GM12878 (cell line): ENCODE data around the gene FABP1. TPM values are rescaled to one million over a fixed set of nuclear protein-coding genes. Genes with fewer than 3 reads are reported as not detected.

Experiments
- ATAC-seq: fragments of 200-7000 bp; cut with Tn5 transposase; 3 replicates; pipeline ENCODE4 v1.9.1; 2020; ENCODE audit warnings: mild to moderate bottlenecking, moderate library complexity
- BruUV-seq: library from RNA; stranded (reverse); fragments of 400-500 nt; replicated peaks from 2 replicates; lab custom pipeline; 2021; lab: Mats Ljungman, UMichigan
- CTCF ChIA-PET: fragments of 300-600 bp; sonication (Branson Sonifier 250); formaldehyde crosslinking; extraction: SDS; loops from one replicate; lab custom pipeline; 2021; ENCODE audit warnings: inconsistent platforms; lab: Yijun Ruan, JAX
- POLR2A ChIA-PET: fragments of 350-600 bp; formaldehyde crosslinking; extraction: SDS; loops from one replicate; lab custom pipeline; 2021; ENCODE audit warnings: inconsistent platforms; lab: Charles Lee
- RAD21 ChIA-PET: fragments of 300-600 bp; sonication (Branson Sonifier 250); formaldehyde crosslinking; loops from one replicate; lab custom pipeline; 2023; ENCODE audit warnings: antibody characterized with exemption; ENCODE audit not compliant: unreplicated experiment; lab: Charles Lee
- SMC1A ChIA-PET: fragments of 300-600 bp; sonication (Branson Sonifier 250); formaldehyde crosslinking; loops from one replicate; lab custom pipeline; 2023; ENCODE audit not compliant: unreplicated experiment, uncharacterized antibody; lab: Charles Lee
- DNase-seq: peaks from one replicate; pipeline ENCODE4 v3.0.0-alpha.2; 2011; ENCODE audit warnings: low read depth, low spot score
- FAIRE-seq: peaks from 3 replicates; lab custom pipeline; 2011; peaks lifted over from hg19 to GRCh38; lab: Jason Lieb, UNC
- H2AFZ ChIP-seq: 2 replicates; pipeline ENCODE4 v1.6.0; 2011; ENCODE audit warnings: low read depth, low read length, control low read depth; ENCODE audit not compliant: control insufficient read depth
- H3K27ac ChIP-seq: 2 replicates; pipeline ENCODE4 v1.5.1; 2011; ENCODE audit warnings: control low read depth; ENCODE audit not compliant: control insufficient read depth, insufficient read depth
- H3K27me3 ChIP-seq, 2 experiments: replicated peaks in 1 of 2; 2 replicates each; pipeline versions ENCODE4 v1.6.0 to v1.6.1; 2011; ENCODE audit warnings: low read length in 1 of 2; ENCODE audit not compliant: control insufficient read depth in 2 of 2, insufficient read depth in 2 of 2
- H3K36me3 ChIP-seq, 2 experiments: 2 replicates each; pipeline ENCODE4 v1.5.1; 2011; ENCODE audit warnings: low read length in 1 of 2; ENCODE audit not compliant: control insufficient read depth in 2 of 2, insufficient read depth in 2 of 2
- H3K4me1 ChIP-seq: 2 replicates; pipeline ENCODE4 v1.6.1; 2011; ENCODE audit warnings: mild to moderate bottlenecking, low read length, moderate library complexity, mixed read lengths; ENCODE audit not compliant: control insufficient read depth, insufficient read depth
- H3K4me2 ChIP-seq: 2 replicates; pipeline ENCODE4 v1.6.0; 2011; ENCODE audit warnings: control low read depth; ENCODE audit not compliant: control insufficient read depth, insufficient read depth
- H3K4me3 ChIP-seq: fragments of 200-600 bp; sonication (generic); 2 replicates; pipeline ENCODE4 v1.5.1; 2016
- H3K79me2 ChIP-seq: 2 replicates; pipeline ENCODE4 v1.6.0; 2011; ENCODE audit warnings: low read length; ENCODE audit not compliant: control insufficient read depth, insufficient read depth
- H3K9ac ChIP-seq: 2 replicates; pipeline ENCODE4 v1.8.0; 2011; ENCODE audit warnings: low read length, control low read depth, mixed read lengths; ENCODE audit not compliant: control insufficient read depth, insufficient read depth
- H3K9me3 ChIP-seq: replicated peaks from 3 replicates; pipeline ENCODE4 v1.5.1; 2011; ENCODE audit warnings: mild to moderate bottlenecking, low read length; ENCODE audit not compliant: control insufficient read depth, insufficient read depth
- H4K20me1 ChIP-seq: 2 replicates; pipeline ENCODE4 v1.6.0; 2011; ENCODE audit not compliant: control insufficient read depth, insufficient read depth
- BACH1 ChIP-seq: fragments of 450-650 bp; IDR thresholded peaks from 2 replicates; pipeline ENCODE4 v1.6.1; 2017; ENCODE audit warnings: mild to moderate bottlenecking, borderline replicate concordance
- GABPA ChIP-seq: IDR thresholded peaks from 2 replicates; pipeline ENCODE4 v1.6.1; 2014; ENCODE audit warnings: antibody characterized with exemption, low read depth, mild to moderate bottlenecking, inconsistent platforms
- KLF5 ChIP-seq: fragments of 450-650 bp; IDR thresholded peaks from 2 replicates; pipeline ENCODE4 v1.6.1; 2014; ENCODE audit warnings: mild to moderate bottlenecking; ENCODE audit not compliant: partially characterized antibody
- MTA3 ChIP-seq: IDR thresholded peaks from 2 replicates; pipeline ENCODE4 v1.6.1; 2012; ENCODE audit warnings: low read length, inconsistent platforms, borderline replicate concordance
- PKNOX1 ChIP-seq: fragments of 450-650 bp; IDR thresholded peaks from 2 replicates; pipeline ENCODE4 v1.6.1; 2016; ENCODE audit warnings: mild to moderate bottlenecking
- POLR2AphosphoS5 ChIP-seq: IDR thresholded peaks from 2 replicates; pipeline ENCODE4 v1.6.1; 2011; ENCODE audit warnings: mild to moderate bottlenecking, low read length, inconsistent platforms
- RAD51 ChIP-seq: fragments of 450-650 bp; IDR thresholded peaks from 2 replicates; pipeline ENCODE4 v1.6.1; 2016; ENCODE audit warnings: moderate library complexity, mild to moderate bottlenecking, inconsistent platforms
- RBBP5 ChIP-seq: fragments of 200-600 bp; sonication (generic); conservative IDR thresholded peaks from 2 replicates; pipeline ENCODE4 v1.6.1; 2016
- WGBS: methylation state at CpG from one replicate; pipeline ENCODE4 v1.1.6; 2016; ENCODE audit warnings: low lambda C conversion rate; ENCODE audit not compliant: insufficient replicate concordance, insufficient coverage; ENCODE audit errors: missing lambda C conversion rate; 5-methylcytosine and 5-hydroxymethylcytosine counted together
- in situ Hi-C: fragments of 300-500 bp; cut with MboI; formaldehyde crosslinking; loops from 9 replicates; pipeline ENCODE4 v1.14.3; 2018; ENCODE audit warnings: mixed read lengths
- intact Hi-C: fragments of 100-400 bp; cut with micrococcal nuclease; formaldehyde crosslinking; loops from one replicate; pipeline ENCODE4 v1.14.2; 2022; ENCODE audit not compliant: unreplicated experiment
- polyA plus RNA-seq, 11 experiments: library from polyadenylated mRNA; depleted of rRNA in 4 of 11; unstranded in 6 of 11; stranded (reverse) in 5 of 11; fragments of >200 nt; fragmentation: Nextera tagmentation in 4 of 11; fragmentation: Illumina TruSeq in 1 of 11; extraction: Ambion mirVana in 4 of 11; extraction: Trizol in 1 of 11; gene quantifications; 1 replicate in 1 of 11; 2 replicates in 10 of 11; pipeline versions ENCODE4 v1.2.1 to v1.2.3, GENCODE V29; 2011 to 2016; ENCODE audit warnings: inconsistent platforms in 2 of 11, missing spikeins in 2 of 11, low read depth in 1 of 11
- total RNA-seq, 4 experiments: library from RNA; depleted of rRNA in 3 of 4; stranded (reverse); fragments of >200 nt in 3 of 4; fragmentation: Illumina TruSeq in 1 of 4; extraction: Trizol in 1 of 4; gene quantifications; 2 replicates each; pipeline versions ENCODE4 v1.2.1 to v1.2.3, GENCODE V29; 2013 to 2021
- TF ChIP-seq, protein P1 (sequence below): fragments of 450-650 bp; IDR thresholded peaks from 2 replicates; pipeline ENCODE4 v1.6.1; 2017; ENCODE audit warnings: mild to moderate bottlenecking, low read depth, inconsistent platforms; ENCODE audit not compliant: poor library complexity, severe bottlenecking
- TF ChIP-seq, protein P2 (sequence below): fragments of 450-650 bp; IDR thresholded peaks from 2 replicates; pipeline ENCODE4 v1.6.1; 2017; ENCODE audit warnings: antibody characterized with exemption, mild to moderate bottlenecking, moderate library complexity
- TF ChIP-seq, protein P3 (sequence below): fragments of 450-650 bp; IDR thresholded peaks from 2 replicates; pipeline ENCODE4 v1.6.1; 2018; ENCODE audit warnings: borderline replicate concordance, mild to moderate bottlenecking; ENCODE audit not compliant: partially characterized antibody

Gene FABP1
- total and polyA plus RNA-seq, 10 of the 15 experiments (the other 5 are each of a cell fraction or from before 2014, with no cell fraction given) = not detected

GRCh38 chr2:88097192-88097591 is 30.7 kb downstream of the FABP1 start (continued):
- TF ChIP-seq, protein P1, sequence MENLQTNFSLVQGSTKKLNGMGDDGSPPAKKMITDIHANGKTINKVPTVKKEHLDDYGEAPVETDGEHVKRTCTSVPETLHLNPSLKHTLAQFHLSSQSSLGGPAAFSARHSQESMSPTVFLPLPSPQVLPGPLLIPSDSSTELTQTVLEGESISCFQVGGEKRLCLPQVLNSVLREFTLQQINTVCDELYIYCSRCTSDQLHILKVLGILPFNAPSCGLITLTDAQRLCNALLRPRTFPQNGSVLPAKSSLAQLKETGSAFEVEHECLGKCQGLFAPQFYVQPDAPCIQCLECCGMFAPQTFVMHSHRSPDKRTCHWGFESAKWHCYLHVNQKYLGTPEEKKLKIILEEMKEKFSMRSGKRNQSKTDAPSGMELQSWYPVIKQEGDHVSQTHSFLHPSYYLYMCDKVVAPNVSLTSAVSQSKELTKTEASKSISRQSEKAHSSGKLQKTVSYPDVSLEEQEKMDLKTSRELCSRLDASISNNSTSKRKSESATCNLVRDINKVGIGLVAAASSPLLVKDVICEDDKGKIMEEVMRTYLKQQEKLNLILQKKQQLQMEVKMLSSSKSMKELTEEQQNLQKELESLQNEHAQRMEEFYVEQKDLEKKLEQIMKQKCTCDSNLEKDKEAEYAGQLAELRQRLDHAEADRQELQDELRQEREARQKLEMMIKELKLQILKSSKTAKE = no peak
- no peak for TF ChIP-seq KLF5
- TF ChIP-seq, all 136 proteins: peak for 0

- RAD21 ChIA-PET = interaction anchor here (1.0 kb wide), 1 partner anchor 37 kb away, joined by 6 read pairs; no protein-coding TSS in a partner anchor
- Histone ChIP-seq H3K9ac (no peak overlapping the region), H3K79me2 (no peaks in the 10 kb centered on the region), H3K27ac (no peak overlapping the region), H2AFZ (no peak overlapping the region), H3K36me3 (no peaks in the 10 kb centered on the region), H3K4me3 (no peak overlapping the region), H3K4me1 (no peaks in the 10 kb centered on the region), H3K27me3 (peaks cover 2 to 3% of the 10 kb centered on the region in 2 experiments; a peak in 2 of 4 replicates), H4K20me1 (no peaks in the 10 kb centered on the region), H3K4me2 (no peak overlapping the region), H3K9me3 (no peaks in the 10 kb centered on the region)
- DNase-seq (no peak), ATAC-seq (no peak), FAIRE-seq (no peak)
- 11% methylated on average over 5 of the region's 5 CpGs for WGBS
- BruUV-seq = no TSS peak
- CTCF ChIA-PET = no interaction called here
- in situ Hi-C loops (no loop called here), intact Hi-C loops (loop anchor here (10.0 kb wide), 1 partner anchor 62 kb away; no protein-coding TSS in a partner anchor)
- SMC1A ChIA-PET = interaction anchor here (0.9 kb wide), 1 partner anchor 63 kb away, joined by 3 read pairs; no protein-coding TSS in a partner anchor
- POLR2A ChIA-PET = no interaction called here
- TF ChIP-seq RBBP5 (no peak), POLR2AphosphoS5 (no peak), BACH1 (no peak), RAD51 (no peak), MTA3 (no peak), GABPA (no peak), PKNOX1 (no peak)
- TF ChIP-seq, protein P2, sequence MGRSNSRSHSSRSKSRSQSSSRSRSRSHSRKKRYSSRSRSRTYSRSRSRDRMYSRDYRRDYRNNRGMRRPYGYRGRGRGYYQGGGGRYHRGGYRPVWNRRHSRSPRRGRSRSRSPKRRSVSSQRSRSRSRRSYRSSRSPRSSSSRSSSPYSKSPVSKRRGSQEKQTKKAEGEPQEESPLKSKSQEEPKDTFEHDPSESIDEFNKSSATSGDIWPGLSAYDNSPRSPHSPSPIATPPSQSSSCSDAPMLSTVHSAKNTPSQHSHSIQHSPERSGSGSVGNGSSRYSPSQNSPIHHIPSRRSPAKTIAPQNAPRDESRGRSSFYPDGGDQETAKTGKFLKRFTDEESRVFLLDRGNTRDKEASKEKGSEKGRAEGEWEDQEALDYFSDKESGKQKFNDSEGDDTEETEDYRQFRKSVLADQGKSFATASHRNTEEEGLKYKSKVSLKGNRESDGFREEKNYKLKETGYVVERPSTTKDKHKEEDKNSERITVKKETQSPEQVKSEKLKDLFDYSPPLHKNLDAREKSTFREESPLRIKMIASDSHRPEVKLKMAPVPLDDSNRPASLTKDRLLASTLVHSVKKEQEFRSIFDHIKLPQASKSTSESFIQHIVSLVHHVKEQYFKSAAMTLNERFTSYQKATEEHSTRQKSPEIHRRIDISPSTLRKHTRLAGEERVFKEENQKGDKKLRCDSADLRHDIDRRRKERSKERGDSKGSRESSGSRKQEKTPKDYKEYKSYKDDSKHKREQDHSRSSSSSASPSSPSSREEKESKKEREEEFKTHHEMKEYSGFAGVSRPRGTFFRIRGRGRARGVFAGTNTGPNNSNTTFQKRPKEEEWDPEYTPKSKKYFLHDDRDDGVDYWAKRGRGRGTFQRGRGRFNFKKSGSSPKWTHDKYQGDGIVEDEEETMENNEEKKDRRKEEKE = no peak
- TF ChIP-seq, protein P3, sequence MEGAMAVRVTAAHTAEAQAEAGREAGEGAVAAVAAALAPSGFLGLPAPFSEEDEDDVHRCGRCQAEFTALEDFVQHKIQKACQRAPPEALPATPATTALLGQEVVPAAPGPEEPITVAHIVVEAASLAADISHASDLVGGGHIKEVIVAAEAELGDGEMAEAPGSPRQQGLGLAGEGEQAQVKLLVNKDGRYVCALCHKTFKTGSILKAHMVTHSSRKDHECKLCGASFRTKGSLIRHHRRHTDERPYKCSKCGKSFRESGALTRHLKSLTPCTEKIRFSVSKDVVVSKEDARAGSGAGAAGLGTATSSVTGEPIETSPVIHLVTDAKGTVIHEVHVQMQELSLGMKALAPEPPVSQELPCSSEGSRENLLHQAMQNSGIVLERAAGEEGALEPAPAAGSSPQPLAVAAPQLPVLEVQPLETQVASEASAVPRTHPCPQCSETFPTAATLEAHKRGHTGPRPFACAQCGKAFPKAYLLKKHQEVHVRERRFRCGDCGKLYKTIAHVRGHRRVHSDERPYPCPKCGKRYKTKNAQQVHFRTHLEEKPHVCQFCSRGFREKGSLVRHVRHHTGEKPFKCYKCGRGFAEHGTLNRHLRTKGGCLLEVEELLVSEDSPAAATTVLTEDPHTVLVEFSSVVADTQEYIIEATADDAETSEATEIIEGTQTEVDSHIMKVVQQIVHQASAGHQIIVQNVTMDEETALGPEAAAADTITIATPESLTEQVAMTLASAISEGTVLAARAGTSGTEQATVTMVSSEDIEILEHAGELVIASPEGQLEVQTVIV = no peak
Measured at GRCh38 chr2:88096708-88097107, 31.2 kb downstream of the FABP1 start.
